HG02970 (cell line): ENCODE results near the gene AKAP10.
"Not testable (repeated sequence)": the region's sequence is repeated elsewhere in the genome, so short reads cannot be mapped to it uniquely, and the experiment has no call there.

Source experiments
- ATAC-seq: cut with Tn5 transposase; IDR thresholded peaks from one replicate; pipeline ENCODE4 v1.9.1; 2021; ENCODE audit warnings: mild to moderate bottlenecking, moderate library complexity, moderate number of reproducible peaks; ENCODE audit not compliant: unreplicated experiment, low FRiP score

The AKAP10 gene

DNA sequence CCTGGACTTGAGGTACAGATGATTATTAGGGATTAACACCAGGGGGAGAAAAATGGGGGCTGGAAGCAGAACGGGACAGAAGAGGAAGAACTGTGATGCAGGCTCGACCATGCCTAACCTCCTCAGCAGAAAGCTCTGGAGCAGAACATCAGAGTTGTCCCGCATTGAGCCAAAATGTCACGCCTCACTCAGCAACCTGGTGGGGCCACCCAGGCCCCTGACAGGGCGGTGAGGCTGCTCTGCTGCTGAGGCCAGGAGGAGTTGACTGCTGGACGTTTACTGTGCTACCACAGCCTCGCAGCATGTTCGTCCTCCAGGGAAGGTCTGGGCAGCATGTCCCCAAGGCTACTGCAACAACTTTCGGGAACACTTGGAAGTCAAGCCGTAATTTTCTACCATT lies 103.4 kb downstream of the AKAP10 start:
- no peak for ATAC-seq

DNA sequence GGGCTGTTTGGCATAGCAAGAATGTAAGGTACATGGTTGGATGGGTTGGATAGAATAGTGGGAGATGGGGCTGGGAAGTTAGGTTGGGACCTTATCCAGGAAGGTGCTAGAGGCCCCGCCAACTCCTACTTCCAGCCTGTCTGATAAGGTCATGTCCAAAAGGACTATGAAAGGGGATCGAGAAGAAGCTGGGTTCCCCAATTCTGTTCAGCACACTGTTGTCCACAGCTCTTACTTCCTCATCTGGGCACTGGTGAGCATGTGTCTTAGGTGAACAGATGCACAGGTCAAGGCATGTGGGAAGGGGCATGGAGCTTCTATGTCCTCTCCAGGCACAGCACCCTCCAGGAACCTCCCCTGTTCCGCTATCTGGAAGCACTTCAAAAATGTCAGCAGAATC lies 104.3 kb downstream of the AKAP10 start:
- no peak for ATAC-seq

- ATAC-seq, result no peak
Measured at GRCh38 chr17:19868079-19868395, 109.6 kb downstream of the AKAP10 start.

GRCh38 chr17:19867329-19868078 lies 110.1 kb downstream of the AKAP10 start, which contains the start of gene ULK2:
Gene ULK2 (minus strand): TSS chr17:19867936. CDS start chr17:19867417, 519 bp downstream.
- peak; percentile 48 for ATAC-seq

DNA sequence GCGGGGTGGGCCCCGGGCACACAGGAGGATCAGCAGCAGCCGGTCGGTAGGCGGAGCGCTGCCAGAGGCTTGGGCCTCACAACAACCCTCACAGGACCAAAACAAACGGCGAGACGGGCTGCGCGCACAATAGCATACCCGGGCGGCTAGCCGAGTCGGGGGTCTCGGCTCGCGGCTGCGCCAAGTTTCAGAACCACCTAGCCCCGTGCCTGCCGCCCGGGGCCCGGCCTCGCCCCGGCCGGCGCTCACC lies 110.6 kb downstream of the AKAP10 start:
- peak; percentile 38 for ATAC-seq

DNA sequence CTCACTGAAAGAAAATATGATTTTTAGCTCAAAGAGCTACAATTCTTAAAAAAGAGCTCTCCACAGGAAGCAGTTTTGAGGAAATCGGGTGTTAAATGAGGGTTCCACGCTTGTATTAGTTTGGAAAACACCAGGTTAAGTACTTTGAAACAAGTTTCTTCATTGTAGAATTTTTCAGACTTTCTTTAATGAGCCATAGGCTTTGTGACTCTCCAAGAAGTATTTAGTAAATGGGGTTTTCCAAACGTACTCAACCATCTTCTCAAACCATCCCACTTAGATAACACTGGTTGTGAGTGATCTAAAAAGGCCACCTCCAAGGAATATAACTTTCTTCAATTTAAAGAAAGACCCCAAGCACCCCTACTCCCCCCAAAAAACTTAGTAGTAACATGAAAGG lies 112.6 kb downstream of the AKAP10 start:
- no peak for ATAC-seq

DNA sequence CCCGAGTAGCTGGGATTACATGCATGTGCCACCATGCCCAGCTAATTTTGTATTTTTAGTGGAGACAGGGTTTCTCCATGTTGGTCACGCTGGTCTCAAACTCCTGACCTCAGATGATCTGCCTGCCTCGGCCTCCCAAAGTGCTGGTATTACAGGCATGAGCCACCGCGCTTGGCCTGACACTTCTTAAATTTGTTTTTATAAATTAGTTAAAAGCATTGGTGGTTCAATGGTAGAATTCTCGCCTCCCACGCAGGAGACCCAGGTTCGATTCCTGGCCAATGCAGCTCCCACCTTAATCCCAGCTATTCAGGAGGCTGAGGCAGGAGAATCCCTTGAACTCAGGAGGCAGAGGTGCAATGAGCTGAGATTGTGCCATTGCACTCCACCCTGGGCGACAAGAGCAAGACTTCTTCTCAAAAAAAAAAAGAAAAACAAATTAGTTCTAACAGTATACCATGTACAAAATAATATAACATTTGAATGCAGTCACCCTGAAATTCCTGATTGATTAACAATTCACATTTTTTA lies 116.9 kb downstream of the AKAP10 start:
- ATAC-seq, result not testable (repeated sequence)

DNA sequence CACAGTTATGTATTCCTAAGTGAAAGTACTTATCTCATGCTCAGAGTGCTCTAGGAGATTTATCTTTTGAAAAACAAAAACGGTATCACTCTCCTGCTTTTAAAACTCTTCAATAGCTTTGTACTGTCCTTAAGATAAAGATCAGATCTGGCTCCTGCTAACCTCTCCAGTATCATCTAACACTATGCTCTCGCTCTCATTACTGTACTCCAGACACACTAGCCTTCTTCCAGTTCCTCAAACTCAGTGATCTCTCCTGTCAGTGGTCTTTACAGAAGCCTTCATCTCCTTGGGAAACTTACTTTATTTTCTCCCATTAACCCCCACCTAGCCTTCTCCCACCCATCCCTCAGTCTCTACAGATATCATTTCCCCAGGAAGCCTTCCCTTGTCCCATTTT lies 120.0 kb downstream of the AKAP10 start:
- no peak for ATAC-seq
